GM19467 (cell line): ENCODE results near the gene PTGES.

Source experiments
- ATAC-seq: cut with Tn5 transposase; IDR thresholded peaks from one replicate; pipeline ENCODE4 v1.9.1; 2021; ENCODE audit warnings: mild to moderate bottlenecking, moderate library complexity; ENCODE audit not compliant: unreplicated experiment

PTGES gene

DNA sequence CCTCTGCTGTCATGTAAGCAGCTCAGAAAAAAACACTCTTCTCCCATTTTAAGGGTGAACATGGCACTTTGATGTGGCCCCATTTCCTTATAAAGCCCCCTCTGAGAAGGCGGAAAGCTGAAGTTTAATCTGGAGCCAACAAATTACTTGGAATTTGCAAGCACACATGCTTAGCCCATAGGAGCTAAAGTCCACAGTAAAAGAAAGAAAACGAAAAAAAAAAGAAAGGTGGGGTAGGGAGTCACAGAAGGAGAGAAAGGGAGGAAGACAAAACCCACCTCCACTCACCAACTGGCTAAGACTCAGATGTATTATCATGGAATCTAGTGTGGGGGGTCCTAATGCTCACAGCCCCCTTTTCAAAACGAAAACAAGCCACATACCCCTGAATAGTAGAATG lies 57.0 kb downstream of the PTGES start:
- no peak for ATAC-seq

DNA sequence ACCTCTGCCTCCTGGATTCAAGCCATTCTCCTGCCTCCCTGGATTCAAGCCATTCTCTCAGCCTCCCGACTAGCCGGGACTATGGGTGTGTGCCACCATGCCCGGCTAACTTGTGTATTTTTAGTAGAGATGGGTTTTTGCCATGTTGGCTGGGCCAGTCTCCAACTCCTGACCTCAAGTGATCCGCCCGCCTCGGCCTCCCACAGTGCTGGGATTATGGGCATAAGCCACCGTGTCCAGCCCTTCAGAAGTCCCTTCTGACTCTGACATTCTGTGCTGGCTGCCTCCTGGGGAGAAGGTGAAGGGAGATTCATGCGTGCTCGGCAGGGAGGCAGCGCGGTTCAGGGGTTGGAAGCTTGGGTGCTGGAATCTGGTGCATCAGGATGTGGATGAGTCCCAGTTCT lies 58.6 kb downstream of the PTGES start:
- no peak for ATAC-seq

DNA sequence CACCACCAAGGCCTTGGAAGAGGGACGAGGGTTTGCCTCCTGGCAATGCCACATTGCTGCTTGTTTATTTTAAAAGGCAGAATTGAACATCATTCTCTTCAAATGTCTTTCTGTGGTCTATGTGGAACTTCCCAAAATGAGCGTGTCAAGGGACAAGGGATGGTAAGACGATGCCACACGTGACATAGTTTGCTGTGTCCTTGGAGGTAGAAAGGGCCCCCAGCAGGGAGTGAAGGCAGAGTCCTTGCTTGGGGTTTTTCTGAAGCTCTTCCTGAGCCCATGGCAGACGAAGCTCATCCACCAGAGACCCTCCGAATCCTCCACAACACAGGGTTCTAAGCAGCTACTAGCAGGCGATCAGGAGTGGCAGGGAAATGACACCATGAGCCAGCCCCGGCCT lies 59.1 kb downstream of the PTGES start:
- ATAC-seq = no peak

DNA sequence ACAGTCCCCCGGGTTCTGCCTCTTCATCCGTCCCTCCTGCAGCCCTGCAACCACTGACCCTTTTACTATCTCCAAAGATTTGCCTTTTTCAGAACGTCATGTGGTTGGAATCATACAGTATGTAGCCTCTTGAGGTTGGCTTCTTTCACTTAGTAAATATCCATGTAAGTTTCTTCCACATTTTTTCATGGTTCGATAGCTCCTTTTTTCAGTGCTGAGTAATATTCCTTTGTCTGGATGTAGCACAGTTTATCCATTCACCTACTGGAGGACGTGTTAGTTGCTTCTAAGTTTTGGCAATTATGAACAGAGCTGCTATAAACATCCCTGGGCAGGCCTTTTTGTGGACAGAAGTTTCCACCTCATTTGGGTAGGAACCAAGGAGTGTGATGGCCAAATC lies 60.3 kb downstream of the PTGES start:
- ATAC-seq = no peak
